Epithelial cell of prostate (primary cell): ENCODE measurements around the gene SAA2.
"Not testable (repeated sequence)": the region's sequence is repeated elsewhere in the genome, so short reads cannot be mapped to it uniquely, and the experiment has no call there.

ENCODE experiments used
- DNase-seq: peaks from one replicate; pipeline ENCODE4 v3.0.0-alpha.2; 2011; ENCODE audit warnings: low read depth, low spot score
- H3K27ac ChIP-seq: fragments of 450-650 bp; 2 replicates; pipeline ENCODE4 v1.5.1; 2017; ENCODE audit warnings: mild to moderate bottlenecking

The SAA2 gene

DNA sequence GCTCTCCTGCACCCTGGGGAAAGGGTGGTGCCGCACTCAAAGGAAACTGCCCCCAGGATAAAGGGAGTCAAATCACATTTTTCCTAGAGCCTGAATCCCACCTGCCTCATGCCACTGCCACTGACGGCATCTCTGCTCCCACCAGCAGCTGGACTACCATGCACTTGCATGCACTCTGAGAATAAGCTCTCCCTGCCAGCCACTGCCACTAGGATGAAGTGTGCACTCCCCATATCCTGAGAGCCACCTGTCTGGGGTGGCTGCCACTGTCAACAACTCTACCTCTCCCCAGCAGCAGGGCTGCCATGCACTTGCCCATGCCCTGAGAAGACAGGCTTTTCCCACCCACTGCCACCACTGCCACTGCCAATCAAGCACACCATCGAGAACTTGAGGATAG lies 44.2 kb downstream of the SAA2 start:
- no peak for DNase-seq
- H3K27ac ChIP-seq, result no peak overlapping the region

DNA sequence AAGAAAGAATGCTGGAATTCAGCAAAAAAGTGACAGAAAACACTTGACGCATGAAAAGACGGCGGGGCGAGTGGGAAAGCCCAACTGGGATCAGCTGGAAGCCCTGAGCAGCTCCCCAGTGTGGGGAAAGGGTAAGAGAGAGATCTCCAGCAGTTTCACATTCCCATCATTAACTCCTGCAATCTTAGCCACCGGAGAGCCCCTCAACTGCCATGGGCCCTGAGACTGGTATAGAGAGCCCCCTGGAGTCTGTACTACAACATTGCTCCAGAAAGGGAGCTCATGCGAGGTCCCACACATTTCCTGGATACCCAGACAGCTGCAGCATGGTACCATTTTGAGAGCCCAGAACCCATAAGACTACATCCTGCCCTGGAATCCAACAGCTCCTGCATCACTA lies 44.7 kb downstream of the SAA2 start:
- DNase-seq, result no peak
- no peak overlapping the region for H3K27ac ChIP-seq

DNA sequence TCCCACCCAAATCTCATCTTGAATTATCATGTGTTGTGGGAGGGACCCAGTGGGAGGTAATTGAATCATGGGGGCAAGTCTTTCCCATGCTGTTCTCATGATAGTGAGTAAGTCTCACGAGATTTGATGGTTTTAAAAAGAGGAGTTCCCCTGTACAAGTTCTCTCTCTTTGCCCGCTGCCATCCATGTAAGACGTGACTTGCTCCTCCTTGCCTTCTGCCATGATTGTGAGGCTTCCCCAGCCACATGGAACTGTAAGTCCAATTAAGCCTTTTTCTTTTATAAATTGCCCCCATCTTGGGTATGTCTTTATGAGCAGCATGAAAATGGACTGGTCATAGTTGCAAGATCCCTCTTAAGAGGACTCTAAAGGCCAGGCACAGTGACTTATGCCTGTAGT lies 50.7 kb downstream of the SAA2 start:
- DNase-seq, H3K27ac ChIP-seq: not testable (repeated sequence)

DNA sequence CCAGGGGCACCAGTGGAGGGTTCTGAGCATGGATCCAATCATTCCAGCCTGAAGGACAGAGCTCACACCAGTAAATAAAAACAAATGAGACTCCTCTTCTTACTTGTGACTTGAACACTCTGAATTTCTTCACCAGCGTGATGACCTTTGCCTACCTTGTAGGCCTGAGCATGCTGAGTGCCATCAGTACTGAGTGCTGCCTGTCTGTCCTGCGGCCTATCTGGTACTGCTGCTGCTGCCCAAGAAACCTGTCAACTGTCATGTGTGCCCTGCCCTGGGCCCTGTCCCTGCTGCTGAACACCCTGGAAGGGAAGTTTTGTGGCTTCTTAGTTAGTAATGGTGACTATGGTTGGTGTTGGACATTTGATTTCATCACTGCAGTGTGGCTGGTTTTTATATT lies 51.9 kb downstream of the SAA2 start:
- no peak for DNase-seq
- no peak overlapping the region for H3K27ac ChIP-seq
